Stimulated activated CD8-positive, alpha-beta memory T cell treated with anti-CD3 and anti-CD28 coated beads, Interleukin-12 subunit alpha, Interleukin-12 subunit beta, amount 100 ng/mL, for 24 hours (primary cell): ENCODE results near the gene PPP1CA.
A peak's percentile ranks its signal among the peaks of the same experiment; 100 is the strongest.

Experiments used
- DNase-seq: peaks from one replicate; pipeline ENCODE4 v3.0.0-alpha.2; 2020; ENCODE audit errors: extremely low read depth

The PPP1CA gene

GRCh38 chr11:67369275-67369674, 32.4 kb downstream of the PPP1CA start:
- DNase-seq, result no peak

- DNase-seq, result no peak
Measured at GRCh38 chr11:67368621-67369020, 33.0 kb downstream of the PPP1CA start.

GRCh38 chr11:67367761-67368227, 33.9 kb downstream of the PPP1CA start:
- no peak for DNase-seq

GRCh38 chr11:67366961-67367760, 34.5 kb downstream of the PPP1CA start:
- no peak for DNase-seq

- DNase-seq, result no peak
Measured at GRCh38 chr11:67366546-67366945, 35.1 kb downstream of the PPP1CA start.

GRCh38 chr11:67365736-67366444, 35.8 kb downstream of the PPP1CA start:
- no peak for DNase-seq

GRCh38 chr11:67364783-67365722, 36.6 kb downstream of the PPP1CA start:
- DNase-seq, result no peak

- DNase-seq, result no peak
Measured at GRCh38 chr11:67364169-67364568, 37.5 kb downstream of the PPP1CA start.

- no peak for DNase-seq
Measured at GRCh38 chr11:67357831-67358670, 43.6 kb downstream of the PPP1CA start.

- no peak for DNase-seq
Measured at GRCh38 chr11:67356864-67357561, 44.6 kb downstream of the PPP1CA start.

- DNase-seq, result no peak
Measured at GRCh38 chr11:67356387-67356863, 45.2 kb downstream of the PPP1CA start.

GRCh38 chr11:67355794-67356386, 45.8 kb downstream of the PPP1CA start:
- DNase-seq, result no peak

- no peak for DNase-seq
Measured at GRCh38 chr11:67355023-67355793, 46.5 kb downstream of the PPP1CA start.

GRCh38 chr11:67354075-67355022, 47.3 kb downstream of the PPP1CA start:
- DNase-seq, result no peak

- peak; percentile 92 for DNase-seq
Measured at GRCh38 chr11:67353317-67354074, 48.2 kb downstream of the PPP1CA start, which contains the start of gene POLD4. Gene POLD4 (minus strand): TSS chr11:67353546. CDS start chr11:67353399, 147 bp downstream.

GRCh38 chr11:67352546-67353316, 48.9 kb downstream of the PPP1CA start:
- DNase-seq, result no peak
